ENCODE results near the gene CARS2. TPM values are rescaled to one million over a fixed set of nuclear protein-coding genes. Genes with fewer than 3 reads are reported as not detected.

The CARS2 gene
- total RNA-seq, 2 experiments from 2014 or later = 52.1 to 55.8 TPM

GRCh38 chr13:110605132-110605531 is 100.8 kb downstream of the CARS2 start:
- POLR2A ChIA-PET = no interaction called here

DNA sequence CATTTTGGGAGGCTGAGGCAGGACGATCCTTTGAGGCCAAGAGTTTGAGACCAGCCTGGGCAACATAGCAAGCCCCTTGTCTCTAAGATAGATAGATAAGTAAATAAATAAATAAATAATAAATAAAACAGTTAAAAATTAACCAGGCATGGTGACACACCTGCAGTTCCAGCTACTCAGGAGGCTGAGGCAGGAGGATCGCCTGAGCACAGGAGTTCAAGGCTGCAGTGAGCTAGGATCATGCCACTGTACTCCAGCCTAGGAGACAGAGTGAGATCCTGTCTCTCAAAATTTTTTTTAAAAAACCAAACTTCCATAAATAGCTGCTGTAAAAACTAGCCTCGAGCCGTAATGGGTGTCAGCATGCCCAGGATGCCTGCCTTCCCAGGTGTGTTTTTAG is 104.9 kb downstream of the CARS2 start:
- DNase-seq (no peak), ATAC-seq (no peak)
- H3K9me3 Mint-ChIP-seq (ENCODE audit: low read depth) = no peaks in the 10 kb centered on the region
- no peak overlapping the region for H3K4me3 Mint-ChIP-seq
- no peaks in the 10 kb centered on the region for H3K4me1 Mint-ChIP-seq
- POLR2A ChIA-PET = no interaction called here
- peaks cover 5% of the 10 kb centered on the region for H3K27me3 Mint-ChIP-seq
- H3K27ac Mint-ChIP-seq = no peak overlapping the region
- CTCF ChIA-PET = interaction anchor here (0.5 kb wide), 1 partner anchor 390 kb away, joined by 3 read pairs; no protein-coding TSS in a partner anchor
- no peaks in the 10 kb centered on the region for H3K36me3 Mint-ChIP-seq (ENCODE audit: low read depth)
- intact Hi-C loops (cut with DNase I, micrococcal nuclease) = no loop called here

More at GRCh38 chr13:110605132-110605531, 100.8 kb downstream of the CARS2 start:
- Mint-ChIP-seq H3K4me3 (no peak overlapping the region), H3K36me3 (ENCODE audit: low read depth) (no peaks in the 10 kb centered on the region), H3K27ac (no peak overlapping the region), H3K4me1 (no peaks in the 10 kb centered on the region), H3K27me3 (peaks cover 5% of the 10 kb centered on the region), H3K9me3 (ENCODE audit: low read depth) (no peaks in the 10 kb centered on the region)
- DNase-seq (no peak), ATAC-seq (no peak)
- CTCF ChIA-PET = no interaction called here
- intact Hi-C loops (cut with DNase I, micrococcal nuclease) = no loop called here

DNA sequence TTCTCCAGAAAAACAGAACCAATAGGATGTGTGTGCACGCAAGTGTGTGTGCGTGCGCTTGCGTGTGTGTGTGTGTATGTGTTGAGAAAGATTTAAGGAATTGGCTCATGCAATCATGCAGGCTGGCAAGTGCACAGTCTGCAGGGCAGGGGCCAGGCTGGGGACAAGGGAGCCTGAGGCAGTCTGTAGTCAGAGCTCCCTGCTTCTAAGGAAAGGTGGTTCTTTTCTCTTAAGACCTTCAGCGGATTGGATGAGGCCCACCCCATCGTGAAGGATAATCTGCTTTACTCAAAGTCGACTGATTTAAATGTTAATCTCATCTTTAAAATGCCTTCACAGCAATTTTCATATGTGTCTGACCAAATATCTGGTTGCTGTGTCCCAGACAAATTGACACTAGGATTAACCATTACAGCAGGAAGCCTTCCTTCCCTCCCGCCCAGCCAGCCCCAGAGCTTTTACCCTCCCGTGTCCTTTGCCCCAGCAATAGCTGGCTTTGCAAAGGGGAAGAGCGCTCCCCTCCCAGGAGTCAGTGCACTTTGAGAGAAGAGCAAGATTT is 105.6 kb downstream of the CARS2 start:
- CTCF ChIA-PET = interaction anchor here (0.5 kb wide), 1 partner anchor 390 kb away, joined by 3 read pairs; no protein-coding TSS in a partner anchor
- Mint-ChIP-seq H3K36me3 (ENCODE audit: low read depth) (no peaks in the 10 kb centered on the region), H3K27me3 (peaks cover 5% of the 10 kb centered on the region), H3K4me1 (no peaks in the 10 kb centered on the region), H3K4me3 (no peak overlapping the region), H3K9me3 (ENCODE audit: low read depth) (no peaks in the 10 kb centered on the region), H3K27ac (no peak overlapping the region)
- no peak for ATAC-seq
- no peak for DNase-seq
- intact Hi-C loops (cut with DNase I, micrococcal nuclease) = no loop called here
- POLR2A ChIA-PET = no interaction called here

DNA sequence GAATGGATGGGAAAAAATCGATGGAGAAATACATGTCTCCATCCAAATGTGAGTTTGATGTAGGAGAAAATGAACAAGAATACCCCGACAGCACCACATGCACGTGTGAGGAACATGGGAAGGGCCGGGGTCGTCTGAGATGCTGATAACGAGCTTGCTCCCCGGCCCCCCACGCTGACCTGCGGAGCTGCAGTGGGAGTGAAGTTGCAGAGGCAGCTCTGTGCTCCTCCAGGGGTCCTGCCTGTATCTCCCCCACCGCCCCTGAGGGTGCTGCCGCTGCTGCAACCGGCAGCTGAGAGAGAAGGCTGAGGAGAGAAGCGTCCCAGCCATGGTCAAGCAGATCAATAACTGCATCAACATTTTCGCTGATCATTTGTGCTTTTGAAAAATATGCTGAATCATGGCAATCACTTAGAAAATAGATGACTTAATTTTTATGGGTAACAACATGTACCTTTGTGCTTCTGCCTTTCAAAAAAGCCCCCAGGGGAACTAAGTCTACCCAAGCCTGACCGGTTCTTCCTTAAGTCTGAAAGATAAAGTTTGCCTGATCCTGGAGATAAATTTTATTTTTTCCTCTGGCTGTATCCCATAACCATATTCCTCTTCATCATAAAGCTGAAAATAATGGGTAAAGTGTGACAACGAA is 108.8 kb downstream of the CARS2 start:
- Mint-ChIP-seq H3K9me3 (ENCODE audit: low read depth) (no peaks in the 10 kb centered on the region), H3K4me1 (no peaks in the 10 kb centered on the region), H3K27ac (no peak overlapping the region), H3K27me3 (peaks cover 3% of the 10 kb centered on the region), H3K4me3 (no peak overlapping the region), H3K36me3 (ENCODE audit: low read depth) (no peaks in the 10 kb centered on the region)
- intact Hi-C loops (cut with DNase I, micrococcal nuclease) = no loop called here
- POLR2A ChIA-PET = no interaction called here
- CTCF ChIA-PET = interaction anchor here (0.5 to 1.2 kb wide), 4 partner anchors 35 to 313 kb away, joined by 3 to 4 read pairs (median 4); partner anchors contain the start of gene RAB20
- DNase-seq = no peak
- no peak for ATAC-seq

GRCh38 chr13:110593430-110594130 is 112.3 kb downstream of the CARS2 start:
- ATAC-seq (peak; percentile 76), DNase-seq (peak; percentile 23)
- intact Hi-C loops (cut with DNase I, micrococcal nuclease) = loop anchor here (1.0 kb wide), 1 partner anchor 226 kb away; no protein-coding TSS in a partner anchor
- Mint-ChIP-seq H3K4me3 (no peak overlapping the region), H3K27ac (no peak overlapping the region), H3K4me1 (no peaks in the 10 kb centered on the region), H3K9me3 (ENCODE audit: low read depth) (no peaks in the 10 kb centered on the region), H3K27me3 (no peaks in the 10 kb centered on the region), H3K36me3 (ENCODE audit: low read depth) (no peaks in the 10 kb centered on the region)
- ChIA-PET POLR2A (interaction anchor here (0.6 kb wide), 1 partner anchor 122 kb away, joined by 12 read pairs; no protein-coding TSS in a partner anchor), CTCF (interaction anchor here (0.5 to 2.0 kb wide), 15 partner anchors 14 to 803 kb away, joined by 3 to 14 read pairs (median 3); partner anchors contain the start of gene RAB20)

GRCh38 chr13:110592665-110593064 is 113.3 kb downstream of the CARS2 start:
- no peaks in the 10 kb centered on the region for H3K9me3 Mint-ChIP-seq (ENCODE audit: low read depth)
- no peaks in the 10 kb centered on the region for H3K4me1 Mint-ChIP-seq
- CTCF ChIA-PET = interaction anchor here (0.5 to 2.0 kb wide), 3 partner anchors 18 to 325 kb away, joined by 3 to 14 read pairs (median 3); no protein-coding TSS in a partner anchor
- no peaks in the 10 kb centered on the region for H3K36me3 Mint-ChIP-seq (ENCODE audit: low read depth)
- H3K27me3 Mint-ChIP-seq = peaks cover 1% of the 10 kb centered on the region
- no peak overlapping the region for H3K4me3 Mint-ChIP-seq
- no peak for DNase-seq
- H3K27ac Mint-ChIP-seq = no peak overlapping the region
- intact Hi-C loops (cut with DNase I, micrococcal nuclease) = loop anchor here (1.0 kb wide), 1 partner anchor 227 kb away; no protein-coding TSS in a partner anchor
- ATAC-seq = no peak
- POLR2A ChIA-PET = no interaction called here

Other genes with a start within 250 kb of the CARS2 start
- 1 to 10 TPM; 6.0 to 9.0 TPM for gene RAB20, start 144.4 kb downstream of the CARS2 start, total RNA-seq
- 10 to 100 TPM; 19.6 to 23.3 TPM for gene NAXD, start 90.6 kb downstream of the CARS2 start, total RNA-seq
- gene ING1, start 7.6 kb upstream of the CARS2 start, total RNA-seq = 10 to 100 TPM; 19.6 to 19.7 TPM
- gene ANKRD10, start 209.0 kb upstream of the CARS2 start, total RNA-seq = 10 to 100 TPM; 65.1 to 91.8 TPM

Measured in activated CD4-positive, alpha-beta T cell treated with anti-CD3 and anti-CD28 coated beads for 36 hours (primary cell).